DND-41 (cell line): ENCODE results near the gene DRICH1.

ENCODE experiments used
- EZH2 ChIP-seq: IDR thresholded peaks from 3 replicates; pipeline ENCODE4 v1.6.1; 2012; ENCODE audit warnings: borderline replicate concordance, low read depth, mild to moderate bottlenecking, moderate library complexity, low read length, inconsistent platforms; ENCODE audit not compliant: severe bottlenecking
- TF ChIP-seq, protein P1 (sequence below): IDR thresholded peaks from 2 replicates; pipeline ENCODE4 v1.5.1; 2012; ENCODE audit warnings: borderline replicate concordance, low read length, moderate library complexity, mild to moderate bottlenecking; ENCODE audit not compliant: poor library complexity, severe bottlenecking; ENCODE audit errors: extremely low read depth

- TF ChIP-seq, protein P1, sequence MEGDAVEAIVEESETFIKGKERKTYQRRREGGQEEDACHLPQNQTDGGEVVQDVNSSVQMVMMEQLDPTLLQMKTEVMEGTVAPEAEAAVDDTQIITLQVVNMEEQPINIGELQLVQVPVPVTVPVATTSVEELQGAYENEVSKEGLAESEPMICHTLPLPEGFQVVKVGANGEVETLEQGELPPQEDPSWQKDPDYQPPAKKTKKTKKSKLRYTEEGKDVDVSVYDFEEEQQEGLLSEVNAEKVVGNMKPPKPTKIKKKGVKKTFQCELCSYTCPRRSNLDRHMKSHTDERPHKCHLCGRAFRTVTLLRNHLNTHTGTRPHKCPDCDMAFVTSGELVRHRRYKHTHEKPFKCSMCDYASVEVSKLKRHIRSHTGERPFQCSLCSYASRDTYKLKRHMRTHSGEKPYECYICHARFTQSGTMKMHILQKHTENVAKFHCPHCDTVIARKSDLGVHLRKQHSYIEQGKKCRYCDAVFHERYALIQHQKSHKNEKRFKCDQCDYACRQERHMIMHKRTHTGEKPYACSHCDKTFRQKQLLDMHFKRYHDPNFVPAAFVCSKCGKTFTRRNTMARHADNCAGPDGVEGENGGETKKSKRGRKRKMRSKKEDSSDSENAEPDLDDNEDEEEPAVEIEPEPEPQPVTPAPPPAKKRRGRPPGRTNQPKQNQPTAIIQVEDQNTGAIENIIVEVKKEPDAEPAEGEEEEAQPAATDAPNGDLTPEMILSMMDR = no peak
- no peak for TF ChIP-seq EZH2
Observed at GRCh38 chr22:23655891-23656475, 23.9 kb upstream of the DRICH1 start.
